A549 (cell line): Measurements from ENCODE around the gene SERPIND1. TPM values are rescaled to one million over a fixed set of nuclear protein-coding genes. Genes with fewer than 3 reads are reported as not detected.

Source experiments
- ATAC-seq, 2 experiments: fragments of 200-7000 bp in 1 of 2; fragments of >200 bp in 1 of 2; cut with Nextera tagmentation in 1 of 2; cut with Tn5 transposase in 1 of 2; 3 replicates each; pipeline versions ENCODE4 v1.8.0 to v1.9.1; 2018 to 2020; ENCODE audit warnings: mild to moderate bottlenecking in 1 of 2, moderate library complexity in 1 of 2
- CTCF ChIA-PET: fragments of 300-600 bp; sonication (Branson Sonifier 250); formaldehyde crosslinking; extraction: SDS; loops from one replicate; lab custom pipeline; 2021; ENCODE audit warnings: antibody characterized with exemption, inconsistent platforms; lab: Yijun Ruan, JAX
- POLR2A ChIA-PET: fragments of 350-600 bp; formaldehyde crosslinking; extraction: SDS; loops from one replicate; lab custom pipeline; 2021; ENCODE audit warnings: antibody characterized with exemption, inconsistent platforms; lab: Yijun Ruan, JAX
- DNase-seq, 2 experiments: peaks; one replicate each; pipeline versions ENCODE4 v3.0.0 to v3.0.0-alpha.2; 2011 to 2016; ENCODE audit warnings: low read depth in 1 of 2, low spot score in 1 of 2
- FAIRE-seq: peaks from 2 replicates; lab custom pipeline; 2011; peaks lifted over from hg19 to GRCh38; lab: Jason Lieb, UNC
- H3K27ac ChIP-seq, 2 experiments: fragments of >200 bp; sonication (Bioruptor Twin); formaldehyde crosslinking; 3 replicates each; pipeline ENCODE4 v1.5.1; 2016 to 2017
- H3K4me1 ChIP-seq: fragments of >200 bp; sonication (Bioruptor Twin); formaldehyde crosslinking; 3 replicates; pipeline ENCODE4 v1.6.1; 2016
- H3K4me2 ChIP-seq: fragments of >200 bp; sonication (Bioruptor Twin); formaldehyde crosslinking; 3 replicates; pipeline ENCODE4 v1.6.1; 2016
- H3K4me3 ChIP-seq: fragments of >200 bp; sonication (Bioruptor Twin); formaldehyde crosslinking; 3 replicates; pipeline ENCODE4 v1.5.1; 2016
- H3K9me3 ChIP-seq: fragments of >200 bp; sonication (Bioruptor Twin); formaldehyde crosslinking; 3 replicates; pipeline ENCODE4 v1.6.1; 2016
- ATOH8 ChIP-seq: fragments of 250-450 bp; sonication (Bioruptor Pico); IDR thresholded peaks from 2 replicates; pipeline ENCODE4 v1.5.0; 2020; ENCODE audit warnings: low read depth, mild to moderate bottlenecking, moderate library complexity
- CEBPB ChIP-seq, 2 experiments: fragments of >200 bp in 1 of 2; sonication (Bioruptor Twin) in 1 of 2; formaldehyde crosslinking in 1 of 2; IDR thresholded peaks; 2 replicates each; pipeline ENCODE4 v1.6.1; 2012 to 2016
- CHD4 ChIP-seq: fragments of 200-600 bp; sonication (generic); IDR thresholded peaks from 2 replicates; pipeline ENCODE4 v1.6.1; 2016; ENCODE audit warnings: antibody characterized with exemption, mild to moderate bottlenecking, borderline replicate concordance
- E2F6 ChIP-seq: IDR thresholded peaks from 2 replicates; pipeline ENCODE4 v1.6.1; 2012; ENCODE audit warnings: low read depth, borderline replicate concordance
- EHF ChIP-seq: fragments of 250-450 bp; sonication (Bioruptor Pico); IDR thresholded peaks from 2 replicates; pipeline ENCODE4 v1.5.0; 2020; ENCODE audit warnings: mild to moderate bottlenecking
- EP300 ChIP-seq, 2 experiments: fragments of >200 bp; sonication (Bioruptor Twin); formaldehyde crosslinking; IDR thresholded peaks; 2 replicates in 1 of 2; 3 replicates in 1 of 2; pipeline ENCODE4 v1.6.1; 2016 to 2017
- HOXB13 ChIP-seq: fragments of 250-450 bp; sonication (Bioruptor Pico); IDR thresholded peaks from 2 replicates; pipeline ENCODE4 v1.5.0; 2020; ENCODE audit warnings: low read depth, mild to moderate bottlenecking, moderate library complexity
- KDM5A ChIP-seq: fragments of 200-600 bp; sonication (generic); IDR thresholded peaks from 2 replicates; pipeline ENCODE4 v1.6.1; 2016; ENCODE audit warnings: antibody characterized with exemption, mild to moderate bottlenecking
- MAFK ChIP-seq: fragments of 450-650 bp; IDR thresholded peaks from 2 replicates; pipeline ENCODE4 v1.6.1; 2014; ENCODE audit not compliant: partially characterized antibody
- MAZ ChIP-seq: fragments of 150-350 bp; IDR thresholded peaks from 2 replicates; pipeline ENCODE4 v1.6.1; 2014; ENCODE audit warnings: antibody characterized with exemption, low read depth, low read length, borderline replicate concordance
- NFE2L2 ChIP-seq: fragments of 150-350 bp; conservative IDR thresholded peaks from 2 replicates; pipeline ENCODE4 v1.6.1; 2014; ENCODE audit warnings: low read length
- NPAS2 ChIP-seq: fragments of 250-450 bp; sonication (Bioruptor Pico); IDR thresholded peaks from 2 replicates; pipeline ENCODE4 v1.8.0; 2022; ENCODE audit warnings: mild to moderate bottlenecking, moderate library complexity, borderline replicate concordance
- NR3C1 ChIP-seq: fragments of >200 bp; sonication (Bioruptor Twin); formaldehyde crosslinking; IDR thresholded peaks from 3 replicates; pipeline ENCODE4 v1.6.1; 2017
- PBX3 ChIP-seq: IDR thresholded peaks from 2 replicates; pipeline ENCODE4 v1.6.1; 2012
- RCOR1 ChIP-seq: fragments of 150-350 bp; IDR thresholded peaks from 2 replicates; pipeline ENCODE4 v1.6.1; 2014; ENCODE audit warnings: antibody characterized with exemption, low read length, low read depth
- RNF2 ChIP-seq: fragments of 200-600 bp; sonication (generic); IDR thresholded peaks from 2 replicates; pipeline ENCODE4 v1.6.1; 2016; ENCODE audit warnings: low read depth, mild to moderate bottlenecking, antibody characterized with exemption, moderate library complexity, borderline replicate concordance
- ZSCAN20 ChIP-seq: fragments of 250-450 bp; sonication (Bioruptor Pico); IDR thresholded peaks from 2 replicates; pipeline ENCODE4 v1.8.0; 2022; ENCODE audit warnings: mild to moderate bottlenecking, moderate library complexity
- WGBS: methylation state at CpG from one replicate; pipeline ENCODE4 v1.1.6; 2017; ENCODE audit errors: missing lambda C conversion rate; 5-methylcytosine and 5-hydroxymethylcytosine counted together
- polyA plus RNA-seq, 4 experiments: library from polyadenylated mRNA; depleted of rRNA in 3 of 4; stranded (reverse); fragments of >200 nt; fragmentation: RNase III in 1 of 4; extraction: RNeasy Plus Mini Kit Qiagen cat#74134 plus additional on column Dnase treatment in 1 of 4; gene quantifications; 2 replicates in 3 of 4; 3 replicates in 1 of 4; pipeline ENCODE4 v1.2.3, GENCODE V29; 2011 to 2017
- TF ChIP-seq, protein P1 (sequence below): fragments of 250-450 bp; sonication (Bioruptor Pico); IDR thresholded peaks from 2 replicates; pipeline ENCODE4 v1.5.0; 2021; ENCODE audit warnings: mild to moderate bottlenecking, moderate library complexity, borderline replicate concordance
- TF ChIP-seq, protein P2 (sequence below): fragments of >200 bp; sonication (Bioruptor Twin); formaldehyde crosslinking; IDR thresholded peaks from 3 replicates; pipeline ENCODE4 v1.5.1; 2016
- TF ChIP-seq, protein P3 (sequence below): fragments of >200 bp; sonication (Bioruptor Twin); formaldehyde crosslinking; IDR thresholded peaks from 3 replicates; pipeline ENCODE4 v1.6.1; 2016

Gene SERPIND1
- polyA plus RNA-seq, 2 of the 4 experiments (the other 2 are of a cell fraction) = not detected

DNA sequence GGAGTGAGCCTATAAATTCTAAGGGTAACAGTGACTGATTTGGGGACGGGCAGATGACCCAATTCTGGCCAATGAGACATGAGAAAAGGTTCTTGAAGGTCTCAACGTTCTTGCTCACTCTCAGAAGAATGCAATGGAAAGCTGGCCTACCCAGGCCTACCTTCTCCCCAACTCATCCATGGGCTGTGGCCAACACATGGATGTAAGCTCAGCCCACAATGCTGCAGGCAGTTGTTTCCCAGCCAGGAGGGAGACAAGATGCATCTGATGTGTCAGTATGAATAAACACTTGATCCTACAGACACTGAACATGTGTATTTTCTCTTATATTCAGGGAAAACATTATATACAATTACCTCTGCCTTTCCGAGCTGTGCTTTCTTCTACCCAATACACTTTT, 60.3 kb downstream of the SERPIND1 start:
- POLR2A ChIA-PET = no interaction called here
- FAIRE-seq = no peak

DNA sequence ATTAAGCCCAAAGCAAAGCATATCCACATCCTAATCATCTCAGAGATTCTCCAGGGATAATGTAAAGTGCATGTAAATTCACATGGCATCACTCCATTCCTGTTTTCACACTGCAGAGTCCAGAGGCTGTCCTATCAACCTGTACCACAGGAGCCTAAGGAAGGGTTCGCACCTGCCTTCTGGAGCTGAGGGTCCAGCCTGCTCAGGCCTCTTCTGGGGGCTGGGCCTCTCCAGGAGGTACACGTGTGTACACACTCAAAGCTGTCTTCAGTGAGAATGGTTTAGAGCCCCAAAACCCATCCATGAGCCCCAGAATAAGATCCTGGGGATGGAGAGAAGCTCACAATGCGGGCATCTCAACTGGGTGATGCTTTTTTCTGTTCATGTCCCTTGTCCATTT, 60.8 kb downstream of the SERPIND1 start:
- TF ChIP-seq RCOR1 = no peak
- TF ChIP-seq EP300 (IDR thresholded peaks at IDR 0.05) = no peak
- no peak for TF ChIP-seq E2F6
- no peak for TF ChIP-seq MAZ
- no peak for TF ChIP-seq MAFK
- TF ChIP-seq, protein P1, sequence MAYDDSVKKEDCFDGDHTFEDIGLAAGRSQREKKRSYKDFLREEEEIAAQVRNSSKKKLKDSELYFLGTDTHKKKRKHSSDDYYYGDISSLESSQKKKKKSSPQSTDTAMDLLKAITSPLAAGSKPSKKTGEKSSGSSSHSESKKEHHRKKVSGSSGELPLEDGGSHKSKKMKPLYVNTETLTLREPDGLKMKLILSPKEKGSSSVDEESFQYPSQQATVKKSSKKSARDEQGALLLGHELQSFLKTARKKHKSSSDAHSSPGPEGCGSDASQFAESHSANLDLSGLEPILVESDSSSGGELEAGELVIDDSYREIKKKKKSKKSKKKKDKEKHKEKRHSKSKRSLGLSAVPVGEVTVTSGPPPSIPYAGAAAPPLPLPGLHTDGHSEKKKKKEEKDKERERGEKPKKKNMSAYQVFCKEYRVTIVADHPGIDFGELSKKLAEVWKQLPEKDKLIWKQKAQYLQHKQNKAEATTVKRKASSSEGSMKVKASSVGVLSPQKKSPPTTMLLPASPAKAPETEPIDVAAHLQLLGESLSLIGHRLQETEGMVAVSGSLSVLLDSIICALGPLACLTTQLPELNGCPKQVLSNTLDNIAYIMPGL (CRISPR knock-in tag) = no peak
- no peak for TF ChIP-seq PBX3
- no peak for TF ChIP-seq EHF (CRISPR knock-in tag)
- no peak for TF ChIP-seq KDM5A
- TF ChIP-seq ZSCAN20 (CRISPR knock-in tag) = no peak
- no peak for TF ChIP-seq CHD4
- TF ChIP-seq, protein P2, sequence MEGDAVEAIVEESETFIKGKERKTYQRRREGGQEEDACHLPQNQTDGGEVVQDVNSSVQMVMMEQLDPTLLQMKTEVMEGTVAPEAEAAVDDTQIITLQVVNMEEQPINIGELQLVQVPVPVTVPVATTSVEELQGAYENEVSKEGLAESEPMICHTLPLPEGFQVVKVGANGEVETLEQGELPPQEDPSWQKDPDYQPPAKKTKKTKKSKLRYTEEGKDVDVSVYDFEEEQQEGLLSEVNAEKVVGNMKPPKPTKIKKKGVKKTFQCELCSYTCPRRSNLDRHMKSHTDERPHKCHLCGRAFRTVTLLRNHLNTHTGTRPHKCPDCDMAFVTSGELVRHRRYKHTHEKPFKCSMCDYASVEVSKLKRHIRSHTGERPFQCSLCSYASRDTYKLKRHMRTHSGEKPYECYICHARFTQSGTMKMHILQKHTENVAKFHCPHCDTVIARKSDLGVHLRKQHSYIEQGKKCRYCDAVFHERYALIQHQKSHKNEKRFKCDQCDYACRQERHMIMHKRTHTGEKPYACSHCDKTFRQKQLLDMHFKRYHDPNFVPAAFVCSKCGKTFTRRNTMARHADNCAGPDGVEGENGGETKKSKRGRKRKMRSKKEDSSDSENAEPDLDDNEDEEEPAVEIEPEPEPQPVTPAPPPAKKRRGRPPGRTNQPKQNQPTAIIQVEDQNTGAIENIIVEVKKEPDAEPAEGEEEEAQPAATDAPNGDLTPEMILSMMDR = no peak
- TF ChIP-seq NFE2L2 = no peak
- TF ChIP-seq, protein P3, sequence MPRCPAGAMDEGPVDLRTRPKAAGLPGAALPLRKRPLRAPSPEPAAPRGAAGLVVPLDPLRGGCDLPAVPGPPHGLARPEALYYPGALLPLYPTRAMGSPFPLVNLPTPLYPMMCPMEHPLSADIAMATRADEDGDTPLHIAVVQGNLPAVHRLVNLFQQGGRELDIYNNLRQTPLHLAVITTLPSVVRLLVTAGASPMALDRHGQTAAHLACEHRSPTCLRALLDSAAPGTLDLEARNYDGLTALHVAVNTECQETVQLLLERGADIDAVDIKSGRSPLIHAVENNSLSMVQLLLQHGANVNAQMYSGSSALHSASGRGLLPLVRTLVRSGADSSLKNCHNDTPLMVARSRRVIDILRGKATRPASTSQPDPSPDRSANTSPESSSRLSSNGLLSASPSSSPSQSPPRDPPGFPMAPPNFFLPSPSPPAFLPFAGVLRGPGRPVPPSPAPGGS = no peak
- TF ChIP-seq HOXB13 (CRISPR knock-in tag) = no peak
- TF ChIP-seq ATOH8 (CRISPR knock-in tag) = no peak
- TF ChIP-seq CEBPB (IDR thresholded peaks at IDR 0.05) = no peak
- no peak for TF ChIP-seq NPAS2 (CRISPR knock-in tag)
- TF ChIP-seq RNF2 = no peak
- TF ChIP-seq, all 56 proteins: peak for 0
- no peak for FAIRE-seq
- 79% methylated on average over 3 of the region's 3 CpGs for WGBS

More for the DNA sequence above, 60.3 kb downstream of the SERPIND1 start:
- CTCF ChIA-PET = no interaction called here
- Histone ChIP-seq H3K27ac (no peak overlapping the region), H3K4me1 (no peaks in the 10 kb centered on the region), H3K4me2 (no peak overlapping the region), H3K9me3 (no peaks in the 10 kb centered on the region), H3K4me3 (no peak overlapping the region)
- no peak for DNase-seq
- no peak for TF ChIP-seq NR3C1
- 74% methylated on average over 3 of the region's 3 CpGs for WGBS
- no peak for ATAC-seq

More for the DNA sequence above, 60.8 kb downstream of the SERPIND1 start:
- CTCF ChIA-PET = no interaction called here
- POLR2A ChIA-PET = no interaction called here
- ATAC-seq (no peak), DNase-seq (no peak)
- H3K4me3 ChIP-seq = no peak overlapping the region
- no peaks in the 10 kb centered on the region for H3K4me1 ChIP-seq
- H3K4me2 ChIP-seq = no peak overlapping the region
- H3K9me3 ChIP-seq = no peaks in the 10 kb centered on the region
- no peak overlapping the region for H3K27ac ChIP-seq

Other genes starting within 250 kb of the SERPIND1 start
- 14.4 and 22.6 TPM in 2 replicates for gene PI4KA, start 84.7 kb downstream of the SERPIND1 start, polyA plus RNA-seq (2011; rRNA removed)
- gene PI4KA, start 84.7 kb downstream of the SERPIND1 start, polyA plus RNA-seq (2017; fragmentation: RNase III; extraction: RNeasy Plus Mini Kit Qiagen cat#74134 plus additional on column Dnase treatment) = 20.6 to 21.9 TPM (median 21.3 TPM) in 3 replicates
- 20.1 and 23.4 TPM in 2 replicates for gene SNAP29, start 84.9 kb downstream of the SERPIND1 start, polyA plus RNA-seq (2011; rRNA removed)
- gene SNAP29, start 84.9 kb downstream of the SERPIND1 start, polyA plus RNA-seq (2017; fragmentation: RNase III; extraction: RNeasy Plus Mini Kit Qiagen cat#74134 plus additional on column Dnase treatment) = 13.4 to 14.2 TPM (median 13.8 TPM) in 3 replicates
- gene CRKL, start 143.3 kb downstream of the SERPIND1 start, polyA plus RNA-seq (2011; rRNA removed) = 21.4 and 28.9 TPM in 2 replicates
- gene CRKL, start 143.3 kb downstream of the SERPIND1 start, polyA plus RNA-seq (2017; fragmentation: RNase III; extraction: RNeasy Plus Mini Kit Qiagen cat#74134 plus additional on column Dnase treatment) = 20.6 to 22.8 TPM (median 22.2 TPM) in 3 replicates
- 1.2 and 1.4 TPM in 2 replicates for gene AIFM3, start 193.1 kb downstream of the SERPIND1 start, polyA plus RNA-seq (2011; rRNA removed)
- gene AIFM3, start 193.1 kb downstream of the SERPIND1 start, polyA plus RNA-seq (2017; fragmentation: RNase III; extraction: RNeasy Plus Mini Kit Qiagen cat#74134 plus additional on column Dnase treatment) = 2.3 to 4.0 TPM (median 3.6 TPM) in 3 replicates
- 14.1 and 14.4 TPM in 2 replicates for gene LZTR1, start 208.2 kb downstream of the SERPIND1 start, polyA plus RNA-seq (2011; rRNA removed)
- gene LZTR1, start 208.2 kb downstream of the SERPIND1 start, polyA plus RNA-seq (2017; fragmentation: RNase III; extraction: RNeasy Plus Mini Kit Qiagen cat#74134 plus additional on column Dnase treatment) = 22.3 to 23.5 TPM (median 22.6 TPM) in 3 replicates
- gene THAP7, start 228.0 kb downstream of the SERPIND1 start, polyA plus RNA-seq (2011; rRNA removed) = 15.5 and 15.9 TPM in 2 replicates
- 18.4 to 22.7 TPM (median 19.7 TPM) in 3 replicates for gene THAP7, start 228.0 kb downstream of the SERPIND1 start, polyA plus RNA-seq (2017; fragmentation: RNase III; extraction: RNeasy Plus Mini Kit Qiagen cat#74134 plus additional on column Dnase treatment)
- gene P2RX6, start 241.1 kb downstream of the SERPIND1 start, polyA plus RNA-seq (2011; rRNA removed) = 0.62 and 0.67 TPM in 2 replicates
- 0.92 to 1.6 TPM (median 1.1 TPM) in 3 replicates for gene P2RX6, start 241.1 kb downstream of the SERPIND1 start, polyA plus RNA-seq (2017; fragmentation: RNase III; extraction: RNeasy Plus Mini Kit Qiagen cat#74134 plus additional on column Dnase treatment)